ENCODE data around the gene SLC39A11.

DNA sequence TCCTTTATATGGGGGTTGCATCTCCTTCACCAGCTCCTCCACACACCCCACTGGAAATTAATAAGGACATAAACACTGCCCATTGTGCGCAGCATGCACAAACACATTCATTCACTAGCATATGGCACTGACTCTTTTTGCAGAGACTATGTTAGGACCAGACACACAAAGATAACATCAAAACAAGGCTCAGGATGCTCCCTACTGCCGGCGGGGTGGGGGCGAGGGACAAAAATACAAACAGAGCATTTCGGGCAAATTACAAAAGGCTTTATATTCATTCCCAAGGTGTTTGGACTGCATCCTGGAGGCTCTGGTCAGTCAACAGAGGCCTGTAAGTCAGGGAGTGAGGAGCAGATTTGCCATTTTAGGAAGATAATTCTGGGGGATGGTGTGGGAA, 299.7 kb downstream of the SLC39A11 start:
- TF ChIP-seq, protein P1, sequence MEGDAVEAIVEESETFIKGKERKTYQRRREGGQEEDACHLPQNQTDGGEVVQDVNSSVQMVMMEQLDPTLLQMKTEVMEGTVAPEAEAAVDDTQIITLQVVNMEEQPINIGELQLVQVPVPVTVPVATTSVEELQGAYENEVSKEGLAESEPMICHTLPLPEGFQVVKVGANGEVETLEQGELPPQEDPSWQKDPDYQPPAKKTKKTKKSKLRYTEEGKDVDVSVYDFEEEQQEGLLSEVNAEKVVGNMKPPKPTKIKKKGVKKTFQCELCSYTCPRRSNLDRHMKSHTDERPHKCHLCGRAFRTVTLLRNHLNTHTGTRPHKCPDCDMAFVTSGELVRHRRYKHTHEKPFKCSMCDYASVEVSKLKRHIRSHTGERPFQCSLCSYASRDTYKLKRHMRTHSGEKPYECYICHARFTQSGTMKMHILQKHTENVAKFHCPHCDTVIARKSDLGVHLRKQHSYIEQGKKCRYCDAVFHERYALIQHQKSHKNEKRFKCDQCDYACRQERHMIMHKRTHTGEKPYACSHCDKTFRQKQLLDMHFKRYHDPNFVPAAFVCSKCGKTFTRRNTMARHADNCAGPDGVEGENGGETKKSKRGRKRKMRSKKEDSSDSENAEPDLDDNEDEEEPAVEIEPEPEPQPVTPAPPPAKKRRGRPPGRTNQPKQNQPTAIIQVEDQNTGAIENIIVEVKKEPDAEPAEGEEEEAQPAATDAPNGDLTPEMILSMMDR (conservative IDR thresholded peaks at IDR 0.05; ENCODE audit: low read depth, low read length) = no peak
- TF ChIP-seq EZH2 (IDR thresholded peaks at IDR 0.05; ENCODE audit: borderline replicate concordance, low read depth, low read length, poor library complexity, severe bottlenecking) = no peak
